GM19324 (cell line): ENCODE data around the gene AMBP.

Source experiments
- ATAC-seq: cut with Tn5 transposase; IDR thresholded peaks from one replicate; pipeline ENCODE4 v1.9.1; 2021; ENCODE audit warnings: mild to moderate bottlenecking, moderate library complexity; ENCODE audit not compliant: unreplicated experiment, low FRiP score

AMBP gene

GRCh38 chr9:114035221-114035844, 42.8 kb downstream of the AMBP start:
- ATAC-seq = no peak

GRCh38 chr9:114034661-114035062, 43.4 kb downstream of the AMBP start:
- no peak for ATAC-seq

GRCh38 chr9:114034196-114034595, 43.9 kb downstream of the AMBP start:
- ATAC-seq = no peak

GRCh38 chr9:114033397-114034103, 44.5 kb downstream of the AMBP start:
- ATAC-seq = no peak

- ATAC-seq = no peak
Measured at GRCh38 chr9:114031948-114032840, 45.9 kb downstream of the AMBP start.

GRCh38 chr9:114031037-114031630, 47.0 kb downstream of the AMBP start:
- no peak for ATAC-seq

- ATAC-seq = no peak
Measured at GRCh38 chr9:114030364-114030763, 47.7 kb downstream of the AMBP start.

- ATAC-seq = no peak
Measured at GRCh38 chr9:114029311-114030170, 48.6 kb downstream of the AMBP start.

GRCh38 chr9:114028646-114029045, 49.5 kb downstream of the AMBP start:
- no peak for ATAC-seq

GRCh38 chr9:114027863-114028465, 50.1 kb downstream of the AMBP start:
- no peak for ATAC-seq

- ATAC-seq = no peak
Measured at GRCh38 chr9:114027159-114027862, 50.8 kb downstream of the AMBP start.

- no peak for ATAC-seq
Measured at GRCh38 chr9:114026335-114026734, 51.8 kb downstream of the AMBP start.

GRCh38 chr9:114025760-114026159, 52.3 kb downstream of the AMBP start:
- no peak for ATAC-seq

GRCh38 chr9:114025196-114025753, 52.8 kb downstream of the AMBP start:
- ATAC-seq = no peak

- no peak for ATAC-seq
Measured at GRCh38 chr9:114023961-114024360, 54.1 kb downstream of the AMBP start.

GRCh38 chr9:114021578-114021977, 56.5 kb downstream of the AMBP start:
- ATAC-seq = no peak

GRCh38 chr9:114017741-114018715, 60.1 kb downstream of the AMBP start:
- no peak for ATAC-seq
